Transverse colon (tissue), 4 donors: ENCODE data around the gene UBXN10.

Experiments used
- POLR2AphosphoS5 ChIP-seq, 3 donors: sonication (generic); formaldehyde crosslinking; IDR thresholded peaks; one replicate each; pipeline ENCODE4 v1.6.1; 2016; ENCODE audit warnings: antibody characterized with exemption in 3 of 3
- TF ChIP-seq, protein P1 (sequence below), 5 experiments: fragments of 200-600 bp in 3 of 5; fragments of 450-650 bp in 2 of 5; sonication (generic) in 3 of 5; IDR thresholded peaks; 1 replicate in 2 of 5; 2 replicates in 3 of 5; pipeline ENCODE4 v1.5.1; 2016 to 2017; ENCODE audit warnings: antibody characterized with exemption in 5 of 5, inconsistent platforms in 3 of 5, mild to moderate bottlenecking in 2 of 5, moderate library complexity in 1 of 5

DNA sequence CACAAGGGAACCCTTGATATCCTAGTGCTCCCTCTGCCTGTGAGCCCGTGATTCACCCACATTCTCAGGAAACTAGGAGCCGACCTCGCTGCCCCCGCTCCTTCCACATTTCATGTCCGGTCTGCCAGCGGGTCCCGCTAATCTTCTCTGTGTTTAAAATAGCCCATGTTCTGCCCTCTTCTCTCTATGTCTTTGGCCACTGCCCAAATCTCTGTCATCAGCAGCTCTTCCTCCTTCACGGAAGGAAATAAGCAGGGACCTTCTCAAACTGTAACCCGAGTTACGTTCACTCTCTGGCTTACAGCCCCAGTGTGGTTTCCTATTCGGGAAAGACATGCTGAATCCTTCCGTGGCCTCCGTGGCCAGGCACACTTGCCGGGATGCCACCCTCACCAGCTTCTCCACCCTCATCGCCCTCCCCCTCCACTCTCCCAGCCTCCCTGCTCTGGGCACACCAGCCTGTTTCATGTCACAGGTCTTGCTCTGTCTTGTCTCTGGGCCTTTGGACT, 21.1 kb upstream of the UBXN10 start:
- TF ChIP-seq, protein P1, sequence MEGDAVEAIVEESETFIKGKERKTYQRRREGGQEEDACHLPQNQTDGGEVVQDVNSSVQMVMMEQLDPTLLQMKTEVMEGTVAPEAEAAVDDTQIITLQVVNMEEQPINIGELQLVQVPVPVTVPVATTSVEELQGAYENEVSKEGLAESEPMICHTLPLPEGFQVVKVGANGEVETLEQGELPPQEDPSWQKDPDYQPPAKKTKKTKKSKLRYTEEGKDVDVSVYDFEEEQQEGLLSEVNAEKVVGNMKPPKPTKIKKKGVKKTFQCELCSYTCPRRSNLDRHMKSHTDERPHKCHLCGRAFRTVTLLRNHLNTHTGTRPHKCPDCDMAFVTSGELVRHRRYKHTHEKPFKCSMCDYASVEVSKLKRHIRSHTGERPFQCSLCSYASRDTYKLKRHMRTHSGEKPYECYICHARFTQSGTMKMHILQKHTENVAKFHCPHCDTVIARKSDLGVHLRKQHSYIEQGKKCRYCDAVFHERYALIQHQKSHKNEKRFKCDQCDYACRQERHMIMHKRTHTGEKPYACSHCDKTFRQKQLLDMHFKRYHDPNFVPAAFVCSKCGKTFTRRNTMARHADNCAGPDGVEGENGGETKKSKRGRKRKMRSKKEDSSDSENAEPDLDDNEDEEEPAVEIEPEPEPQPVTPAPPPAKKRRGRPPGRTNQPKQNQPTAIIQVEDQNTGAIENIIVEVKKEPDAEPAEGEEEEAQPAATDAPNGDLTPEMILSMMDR (IDR thresholded peaks at IDR 0.05) = no peak
- TF ChIP-seq POLR2AphosphoS5 (IDR thresholded peaks at IDR 0.05) = no peak
